Vagina (tissue), 2 donors: ENCODE measurements around the gene FN1.
A peak's percentile ranks its signal among the peaks of the same experiment; 100 is the strongest.

Experiments
- CTCF ChIP-seq, 3 experiments: fragments of 450-650 bp in 2 of 3; fragments of 200-600 bp in 1 of 3; sonication (generic) in 1 of 3; IDR thresholded peaks; one replicate each; pipeline ENCODE4 v1.5.1; 2017 to 2019; ENCODE audit warnings: antibody characterized with exemption in 3 of 3, mild to moderate bottlenecking in 2 of 3, moderate library complexity in 2 of 3
- POLR2A ChIP-seq, 2 donors: fragments of 450-650 bp; IDR thresholded peaks; one replicate each; pipeline ENCODE4 v1.6.1; 2017; ENCODE audit warnings: antibody characterized with exemption in 2 of 2, mild to moderate bottlenecking in 2 of 2, moderate library complexity in 2 of 2
- POLR2AphosphoS5 ChIP-seq, 2 donors: sonication (generic); formaldehyde crosslinking; IDR thresholded peaks; one replicate each; pipeline ENCODE4 v1.9.0; 2017; ENCODE audit warnings: antibody characterized with exemption in 2 of 2, mild to moderate bottlenecking in 2 of 2, low read depth in 1 of 2; ENCODE audit not compliant: insufficient read depth in 1 of 2

GRCh38 chr2:215454519-215455246 lies 18.8 kb upstream of the FN1 start:
- TF ChIP-seq CTCF (IDR thresholded peaks at IDR 0.05) (peak; percentile 44 to 77 (median 70)), POLR2A (IDR thresholded peaks at IDR 0.05) (no peak), POLR2AphosphoS5 (IDR thresholded peaks at IDR 0.05; ENCODE audit: insufficient read depth in 1 of 2, low read depth in 1 of 2) (no peak)
